CD4-positive, alpha-beta T cell treated with Interleukin-17A for 1 hour (primary cell): ENCODE results near the gene ACER1.
"Not testable (repeated sequence)": the region's sequence is repeated elsewhere in the genome, so short reads cannot be mapped to it uniquely, and the experiment has no call there.

ENCODE experiments used
- DNase-seq: peaks from one replicate; pipeline ENCODE4 v3.0.0-alpha.2; 2020

Gene ACER1

DNA sequence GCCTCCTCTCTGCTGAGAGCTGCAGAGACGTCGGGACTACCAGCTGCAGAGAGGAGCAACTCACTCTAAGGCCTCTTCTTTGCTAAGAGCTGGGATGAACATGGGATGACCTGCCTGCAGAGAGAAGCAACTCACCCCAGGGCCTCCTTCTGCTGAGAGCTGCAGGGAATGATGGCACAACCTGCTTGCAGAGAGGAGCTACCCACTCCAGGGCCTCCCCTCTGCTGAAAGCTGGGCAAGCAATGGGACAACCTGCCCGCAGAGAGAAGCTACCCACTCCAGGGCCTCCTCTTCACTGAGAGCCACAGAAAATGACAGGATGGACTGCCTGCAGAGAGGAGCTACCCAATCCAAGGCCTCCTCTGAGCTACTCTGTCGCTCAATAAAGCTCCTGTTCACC is 46.7 kb downstream of the ACER1 start:
- DNase-seq, result no peak

DNA sequence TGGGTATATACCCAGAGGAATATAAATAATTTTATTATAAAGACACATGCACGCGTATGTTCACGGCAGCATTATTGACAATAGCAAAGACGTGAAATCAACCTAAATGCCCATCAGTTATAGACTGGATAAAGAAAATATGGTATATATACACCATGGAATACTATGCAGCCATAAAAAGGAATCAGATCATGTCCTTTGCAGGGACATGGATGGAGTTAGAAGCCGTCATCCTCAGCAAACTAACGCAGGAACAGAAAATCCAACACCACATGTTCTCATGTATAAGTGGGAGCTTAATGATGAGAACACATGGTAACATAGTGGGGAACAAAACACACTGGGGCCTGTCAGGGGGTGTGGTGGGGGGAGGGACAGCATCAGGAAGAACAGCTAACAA is 51.0 kb downstream of the ACER1 start:
- not testable (repeated sequence) for DNase-seq

DNA sequence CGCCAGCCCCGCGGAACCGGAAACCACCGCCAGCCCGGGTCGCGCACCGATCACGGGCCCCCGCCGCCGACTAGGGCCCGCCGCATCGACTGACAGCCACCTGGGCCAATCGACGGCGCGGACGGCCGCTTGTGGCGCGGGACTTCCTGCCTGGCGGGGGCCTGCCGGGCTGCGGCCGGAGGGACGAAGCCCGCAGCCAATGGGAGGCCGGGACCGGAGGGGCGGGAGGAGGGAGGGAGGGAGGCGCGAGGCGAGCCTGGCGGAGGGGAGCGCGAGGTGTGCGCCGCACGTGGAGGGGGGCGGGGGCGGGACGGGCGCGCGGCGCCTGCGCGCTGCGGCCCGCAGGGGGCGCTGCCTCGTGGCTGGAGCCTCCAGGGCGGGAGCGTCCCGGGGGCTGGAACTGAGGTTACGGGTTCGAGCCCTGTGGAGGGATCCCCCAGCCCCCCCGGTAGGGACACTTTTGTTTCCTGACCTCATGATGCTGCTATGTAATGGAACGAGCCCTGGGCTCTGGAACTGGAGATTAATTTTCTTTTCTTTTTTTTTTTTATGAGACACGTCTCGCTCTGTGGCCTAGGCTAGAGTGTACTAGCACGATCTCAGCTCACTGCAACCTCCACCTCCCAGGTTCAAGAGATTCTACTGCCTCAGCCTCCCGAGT is 53.4 kb downstream of the ACER1 start, which contains the start of gene MLLT1:
Gene MLLT1, minus strand, starts transcription at position 45 of the 661 bp plus-strand sequence. CDS start 191 bp downstream, outside the sequence.
- DNase-seq, result peak; percentile 97

DNA sequence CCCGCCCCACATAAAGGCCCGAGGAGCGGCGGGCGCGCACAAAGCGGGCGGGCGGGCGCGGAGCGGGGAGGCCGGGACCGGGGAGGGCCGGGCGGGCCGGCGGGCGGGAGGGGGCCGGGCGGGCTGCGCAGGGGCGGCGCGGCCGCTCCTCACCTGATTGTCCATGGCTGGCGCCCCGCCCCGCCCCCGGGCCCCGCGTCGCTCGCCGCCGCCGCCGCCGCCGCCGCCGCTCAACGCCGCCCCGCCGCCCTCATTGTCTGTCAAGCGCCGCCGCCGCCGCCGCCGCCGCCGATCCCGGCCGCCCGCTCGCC is 53.8 kb downstream of the ACER1 start:
- no peak for DNase-seq

DNA sequence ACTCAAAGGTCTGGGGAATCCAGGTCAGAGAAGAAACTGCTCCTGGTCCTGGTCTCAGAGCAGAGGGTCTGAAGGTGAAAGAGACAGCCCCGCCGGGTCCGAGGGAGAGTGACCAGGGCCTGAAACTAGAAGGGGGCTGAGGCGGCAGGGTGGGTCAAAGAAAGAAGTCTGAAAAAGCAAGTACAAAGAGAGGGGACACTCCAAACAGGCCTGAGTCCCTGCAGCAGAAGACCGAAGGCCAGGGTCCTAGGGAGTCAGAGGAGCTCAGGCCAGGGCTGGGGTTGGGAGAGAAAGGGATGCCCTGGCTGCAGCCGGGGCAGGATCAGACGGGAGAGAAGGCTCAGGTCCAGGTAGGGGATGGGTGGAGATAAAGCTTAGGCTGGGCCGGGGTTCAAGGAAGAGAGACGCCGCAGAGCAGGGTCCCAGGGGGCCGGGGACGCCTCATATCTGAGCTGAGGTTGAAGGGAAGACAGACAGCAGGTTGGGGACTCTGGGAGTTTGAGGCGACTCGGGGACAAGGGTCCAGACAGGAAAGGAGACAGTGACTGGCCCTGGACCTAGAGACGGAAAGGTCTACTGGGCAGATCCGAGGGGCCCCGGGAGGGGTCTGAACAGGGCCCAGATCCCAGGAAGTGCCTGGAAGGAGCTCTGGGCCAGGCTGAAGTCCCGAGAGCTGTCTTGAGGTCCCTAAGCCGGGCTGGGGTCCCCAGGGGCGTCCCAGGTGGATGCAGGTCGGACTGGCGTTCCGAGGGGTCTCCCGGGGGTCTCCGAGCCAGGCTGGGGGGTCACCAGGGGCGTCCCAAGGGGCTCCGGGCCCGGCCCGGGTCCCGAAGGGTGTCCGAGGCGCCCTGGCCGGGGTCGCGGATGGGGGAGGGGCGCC is 54.4 kb downstream of the ACER1 start:
- no peak for DNase-seq

- DNase-seq, result no peak
These were observed 55.4 kb downstream of the ACER1 start for GRCh38 chr19:6278051-6278450.

DNA sequence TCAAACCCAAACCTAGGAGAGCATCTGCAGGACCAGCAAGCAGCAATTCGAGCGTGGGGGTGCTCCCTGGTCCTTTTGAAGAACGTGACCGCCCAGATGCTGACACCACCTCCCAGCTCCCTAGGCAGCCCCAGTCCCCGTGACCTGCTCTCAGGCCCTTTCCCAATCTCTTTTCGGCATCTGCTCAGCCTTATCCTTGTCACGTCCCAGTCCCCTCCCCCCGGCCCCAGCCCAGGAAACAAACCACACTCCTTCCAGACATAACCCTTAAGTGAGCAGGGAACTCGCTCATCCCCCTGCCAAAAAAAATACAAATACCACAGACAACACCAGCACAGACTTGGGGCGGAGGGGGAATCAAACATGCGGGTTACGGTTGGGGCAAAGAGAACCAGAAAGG is 57.0 kb downstream of the ACER1 start:
- DNase-seq, result no peak

- no peak for DNase-seq
These were observed 58.2 kb downstream of the ACER1 start for GRCh38 chr19:6275170-6275744.

- DNase-seq, result no peak
These were observed 58.7 kb downstream of the ACER1 start for GRCh38 chr19:6274756-6275155.

GRCh38 chr19:6273701-6274601 is 59.5 kb downstream of the ACER1 start:
- no peak for DNase-seq

DNA sequence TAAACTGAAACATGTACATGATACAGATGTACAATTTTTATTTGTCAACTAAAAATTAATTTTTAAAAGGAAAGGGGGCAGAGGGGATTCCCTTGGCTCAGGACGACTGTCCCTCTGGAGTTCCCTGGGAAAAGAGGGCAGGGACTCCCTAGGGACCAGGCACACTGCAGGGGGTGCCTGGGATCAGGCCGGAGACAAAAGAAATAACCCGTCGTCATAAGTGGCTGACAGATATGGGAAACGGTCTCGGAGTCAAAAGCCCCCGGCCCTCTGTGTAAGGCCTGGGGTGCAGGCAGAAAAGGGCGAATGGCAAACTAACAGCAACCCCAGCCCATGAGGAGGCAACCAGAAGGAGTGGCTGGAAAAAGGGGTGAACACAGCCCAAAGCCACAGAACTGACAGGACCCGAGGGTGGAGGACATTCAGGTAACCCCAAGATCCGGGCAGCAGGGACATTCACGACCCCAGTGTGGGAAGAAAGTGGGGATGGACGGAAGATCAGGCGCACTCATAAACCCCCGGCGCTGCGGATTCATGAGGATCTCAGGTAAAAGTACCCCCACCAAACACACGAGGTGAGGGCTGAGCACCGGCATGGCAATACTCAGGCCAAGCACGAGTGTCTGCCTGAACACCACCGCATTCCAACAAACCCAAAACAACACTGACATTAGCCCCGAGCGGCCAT is 60.4 kb downstream of the ACER1 start:
- DNase-seq, result no peak

DNA sequence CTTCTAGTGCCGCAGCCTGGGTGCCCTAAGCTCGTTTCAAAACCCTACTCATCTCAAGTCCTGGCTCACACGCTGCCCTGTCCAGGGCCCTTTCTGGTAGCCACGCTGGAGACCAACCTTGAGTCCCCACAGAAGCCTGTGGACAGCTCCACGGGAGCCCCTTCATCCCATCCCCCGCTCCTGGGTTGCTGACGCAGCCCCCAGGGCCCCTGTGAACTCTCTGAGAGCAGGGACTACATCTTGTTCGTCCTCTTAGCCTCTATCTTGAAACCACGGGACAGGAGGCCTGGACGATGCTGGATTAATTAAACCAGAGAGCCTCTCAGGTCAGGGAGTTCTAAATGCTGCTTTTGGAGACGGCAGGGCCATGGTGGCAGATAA is 61.0 kb downstream of the ACER1 start:
- no peak for DNase-seq

DNA sequence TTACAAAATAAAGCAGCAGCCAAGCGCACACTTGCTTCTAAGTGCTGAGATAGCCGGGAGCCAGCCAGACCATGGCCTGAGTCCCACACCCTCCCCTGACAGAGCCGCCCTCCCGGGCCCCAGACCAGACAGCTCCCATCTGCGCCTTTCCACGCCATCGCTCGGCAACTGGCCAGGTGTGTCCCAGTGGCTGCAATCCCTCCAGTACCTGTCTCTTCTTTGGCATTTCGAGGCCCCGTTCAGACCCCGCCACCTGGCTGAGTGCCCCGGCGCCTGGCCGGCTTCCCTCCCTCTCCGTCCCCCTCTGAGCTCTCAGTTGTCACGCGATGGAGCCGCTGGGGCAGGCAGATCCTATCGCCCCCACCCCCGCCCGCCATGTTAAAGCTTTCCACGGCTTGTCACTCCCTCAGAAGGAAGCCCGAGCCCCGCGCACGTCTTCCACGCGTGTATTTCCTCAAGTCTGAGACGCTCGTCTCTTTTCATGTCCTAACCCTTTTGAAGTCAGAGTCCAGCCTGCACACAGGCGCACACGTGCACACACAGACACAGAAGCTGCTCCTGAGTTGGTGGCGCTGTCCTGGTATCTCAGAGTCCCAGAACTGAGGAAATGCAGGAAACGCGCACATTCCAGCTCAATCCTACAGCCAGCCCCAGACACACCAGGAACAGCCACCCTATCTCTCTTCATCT is 61.5 kb downstream of the ACER1 start:
- DNase-seq, result no peak

DNA sequence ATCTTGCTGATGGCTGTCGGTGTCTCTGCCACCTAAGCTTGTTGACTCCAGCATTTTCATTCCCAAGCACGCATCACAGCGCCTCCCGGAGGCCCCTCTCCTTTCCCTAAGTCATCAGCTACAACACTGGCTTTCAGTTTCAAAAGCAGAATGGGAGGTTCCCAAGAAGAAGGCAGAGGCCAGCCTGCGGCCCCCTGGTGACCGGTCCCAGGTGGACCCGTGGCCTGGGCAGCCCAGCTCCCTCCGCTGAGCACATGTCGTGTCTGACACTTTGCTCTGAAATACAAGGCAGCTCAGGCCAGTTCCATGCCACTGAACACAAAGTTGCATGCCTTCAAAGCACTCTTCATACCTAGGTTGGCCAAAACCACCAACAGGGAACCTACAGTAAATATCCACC is 62.2 kb downstream of the ACER1 start:
- DNase-seq, result no peak

GRCh38 chr19:6270822-6271221 is 62.6 kb downstream of the ACER1 start:
- no peak for DNase-seq

DNA sequence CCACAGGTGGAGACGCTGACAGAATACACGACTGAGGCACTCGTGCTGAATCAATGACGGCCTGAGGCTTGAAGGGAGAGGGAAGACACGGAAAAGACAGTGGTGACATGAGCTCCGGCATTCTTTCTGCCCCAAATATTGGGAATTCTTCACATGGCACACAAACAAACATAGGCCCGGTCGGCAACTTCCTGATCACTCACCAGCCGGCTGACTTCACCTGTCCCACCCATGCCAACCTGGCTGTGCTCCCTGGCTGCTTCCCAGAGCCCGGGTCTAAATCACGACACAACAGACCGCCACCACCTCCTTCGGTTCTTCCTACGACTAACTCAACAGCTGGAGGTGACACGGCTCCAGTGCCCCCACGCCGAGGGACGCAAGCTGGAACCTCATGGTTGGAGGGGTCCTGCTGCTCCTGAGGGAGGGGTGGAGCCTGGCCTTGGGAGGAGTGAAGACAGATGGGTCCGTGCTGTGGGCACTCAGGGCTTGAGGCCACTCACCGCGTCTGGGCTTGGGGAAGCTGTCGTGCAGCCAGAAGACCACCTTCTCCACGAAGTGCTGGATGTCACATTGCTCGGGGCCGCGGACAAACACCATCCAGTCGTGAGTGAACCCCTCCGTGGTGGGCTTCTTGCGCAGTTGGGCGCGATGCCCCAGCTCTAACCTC is 63.2 kb downstream of the ACER1 start:
- DNase-seq, result no peak

DNA sequence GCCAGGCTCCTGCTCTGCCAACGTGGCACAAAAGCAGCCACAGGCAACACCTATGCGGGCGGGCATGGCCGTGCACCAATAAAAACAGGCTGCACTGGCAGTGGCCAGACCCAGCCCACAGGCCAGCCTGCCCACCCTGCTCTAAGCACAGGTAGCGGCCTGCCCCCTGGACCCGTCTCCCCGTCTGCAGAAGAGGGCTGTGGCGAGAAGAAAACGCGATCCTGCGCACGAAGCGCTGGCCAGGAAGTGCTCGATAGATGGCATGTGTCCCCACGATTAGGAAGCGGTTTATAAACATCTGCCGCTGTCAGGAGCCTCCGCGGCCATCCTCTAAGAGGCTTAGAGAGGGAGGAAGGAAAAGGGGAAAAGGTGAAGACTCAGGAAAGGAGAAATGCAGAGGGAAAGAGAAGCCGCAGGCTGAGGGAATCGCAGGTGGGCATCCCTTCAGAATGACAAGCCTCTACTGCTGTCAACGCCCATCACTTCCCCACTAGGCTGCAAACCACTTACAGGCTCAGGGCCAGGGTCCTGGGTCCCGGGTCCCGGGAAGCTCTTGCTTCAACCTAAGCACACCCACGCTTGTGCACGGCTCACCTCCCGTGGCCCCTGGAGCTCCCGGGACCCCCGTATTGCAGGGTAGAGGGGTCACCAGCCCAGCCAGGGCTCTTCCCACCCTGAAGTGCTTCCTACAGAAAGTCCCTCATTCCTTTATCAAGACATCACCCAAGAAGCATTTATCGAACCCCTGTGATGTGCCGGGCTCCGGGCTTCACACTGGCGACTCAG is 64.1 kb downstream of the ACER1 start:
- DNase-seq, result no peak

DNA sequence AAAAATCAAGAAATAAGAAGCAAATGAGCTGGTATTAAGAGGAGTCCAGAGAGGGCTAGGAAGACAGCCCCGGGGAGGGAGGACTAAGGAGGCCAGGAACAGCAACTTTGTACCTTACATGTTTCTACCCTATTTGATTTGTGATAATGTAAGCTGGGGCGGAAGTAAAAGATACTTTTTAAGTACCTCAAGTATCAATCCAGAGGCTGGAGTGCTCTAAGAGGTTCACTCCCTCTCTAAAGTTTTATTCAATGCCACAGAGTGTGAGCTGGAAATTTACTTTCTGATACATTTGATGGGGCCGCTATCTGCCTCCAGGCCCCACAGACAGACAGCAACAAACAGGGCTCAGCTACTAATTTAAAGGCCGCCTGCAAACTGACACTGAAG is 65.0 kb downstream of the ACER1 start:
- DNase-seq, result no peak

GRCh38 chr19:6267552-6268381 is 65.6 kb downstream of the ACER1 start:
- DNase-seq, result no peak

- no peak for DNase-seq
These were observed 68.6 kb downstream of the ACER1 start for GRCh38 chr19:6264803-6265202.
